B cell (primary cell): Measurements from ENCODE around the gene PARD3. TPM values are rescaled to one million over a fixed set of nuclear protein-coding genes. Genes with fewer than 3 reads are reported as not detected.

Experiments
- ATAC-seq: fragments of 200-7000 bp; cut with Tn5 transposase; one replicate; pipeline ENCODE4 v1.10.0; 2021; ENCODE audit warnings: low read depth, mild to moderate bottlenecking, moderate number of reproducible peaks, moderate library complexity
- CTCF ChIA-PET: fragments of 350-600 bp; sonication (Branson Sonifier 250); formaldehyde crosslinking; loops from one replicate; lab custom pipeline; 2021; ENCODE audit warnings: antibody characterized with exemption, inconsistent platforms; lab: Charles Lee
- POLR2A ChIA-PET: fragments of 350-600 bp; sonication (Branson Sonifier 250); formaldehyde crosslinking; loops from one replicate; lab custom pipeline; 2021; ENCODE audit warnings: antibody characterized with exemption; lab: Charles Lee
- DNase-seq: peaks from one replicate; pipeline ENCODE4 v3.0.0; 2013
- H2AFZ ChIP-seq: 2 replicates; pipeline ENCODE4 v1.6.1; 2012; ENCODE audit warnings: mild to moderate bottlenecking, low read depth, low read length; ENCODE audit not compliant: insufficient read depth, poor library complexity, severe bottlenecking
- H3K27ac ChIP-seq, 2 donors: 1 replicate in 1 of 2; 2 replicates in 1 of 2; pipeline ENCODE4 v1.5.1; 2012 to 2013; ENCODE audit warnings: low read length in 2 of 2, mild to moderate bottlenecking in 2 of 2, moderate library complexity in 1 of 2
- H3K27me3 ChIP-seq, 4 experiments: fragments of 200-600 bp in 1 of 4; sonication (generic) in 1 of 4; replicated peaks in 1 of 4; 1 replicate in 2 of 4; 2 replicates in 2 of 4; pipeline versions ENCODE4 v1.6.1 to v1.7.0; 2013 to 2016; ENCODE audit warnings: low read length in 3 of 4, mild to moderate bottlenecking in 2 of 4, mixed read lengths in 1 of 4, moderate library complexity in 1 of 4; ENCODE audit not compliant: insufficient read depth in 4 of 4, control insufficient read depth in 3 of 4; ENCODE audit errors: control extremely low read depth in 1 of 4
- H3K36me3 ChIP-seq, 2 experiments: replicated peaks in 1 of 2; 1 replicate in 1 of 2; 2 replicates in 1 of 2; pipeline versions ENCODE4 v1.6.1 to v1.7.1; 2013; ENCODE audit warnings: low read length in 1 of 2; ENCODE audit not compliant: insufficient read depth in 2 of 2, control insufficient read depth in 1 of 2; ENCODE audit errors: control extremely low read depth in 1 of 2, extremely low read depth in 1 of 2
- H3K4me1 ChIP-seq, 2 donors: fragments of 200-600 bp in 1 of 2; sonication (generic) in 1 of 2; 1 replicate in 1 of 2; 2 replicates in 1 of 2; pipeline versions ENCODE4 v1.5.1 to v1.6.1; 2013 to 2017; ENCODE audit warnings: low read length in 2 of 2; ENCODE audit not compliant: control insufficient read depth in 2 of 2, insufficient read depth in 2 of 2
- H3K4me2 ChIP-seq: replicated peaks from 2 replicates; pipeline ENCODE3; 2012; ENCODE audit warnings: mild to moderate bottlenecking, low read depth, low read length; ENCODE audit not compliant: poor library complexity, severe bottlenecking
- H3K4me3 ChIP-seq, 5 experiments: fragments of 200-600 bp in 1 of 5; sonication (generic) in 1 of 5; 1 replicate in 3 of 5; 2 replicates in 2 of 5; pipeline versions ENCODE4 v1.5.1 to v1.7.0; 2011 to 2016; ENCODE audit warnings: low read length in 4 of 5, mild to moderate bottlenecking in 4 of 5, low read depth in 2 of 5, control low read depth in 1 of 5, moderate library complexity in 1 of 5; ENCODE audit not compliant: insufficient read depth in 1 of 5; ENCODE audit errors: control extremely low read depth in 1 of 5, extremely low read depth in 1 of 5
- H3K79me2 ChIP-seq: fragments of 200-600 bp; sonication (generic); one replicate; pipeline ENCODE4 v1.6.0; 2016; ENCODE audit warnings: low read length; ENCODE audit not compliant: control insufficient read depth, insufficient read depth
- H3K9ac ChIP-seq: fragments of 200-600 bp; sonication (generic); 2 replicates; pipeline ENCODE4 v1.6.1; 2017; ENCODE audit warnings: mild to moderate bottlenecking, low read length, moderate library complexity
- H3K9me3 ChIP-seq, 3 donors: one replicate each; pipeline versions ENCODE4 v1.6.1 to v1.7.1; 2013; ENCODE audit warnings: low read length in 2 of 3; ENCODE audit not compliant: control insufficient read depth in 2 of 3, insufficient read depth in 1 of 3; ENCODE audit errors: control extremely low read depth in 1 of 3
- H4K20me1 ChIP-seq: 2 replicates; pipeline ENCODE4 v1.6.0; 2012; ENCODE audit warnings: mild to moderate bottlenecking, low read length; ENCODE audit not compliant: insufficient read depth, control insufficient read depth, poor library complexity, severe bottlenecking
- H3K27ac Mint-ChIP-seq: one replicate; pipeline ENCODE4 v1.8.0; 2021; ENCODE audit warnings: mixed read lengths
- H3K27me3 Mint-ChIP-seq: one replicate; pipeline ENCODE4 v1.8.0; 2021; ENCODE audit warnings: mixed read lengths
- H3K4me1 Mint-ChIP-seq: one replicate; pipeline ENCODE4 v1.8.0; 2021; ENCODE audit warnings: mixed read lengths
- H3K4me3 Mint-ChIP-seq: one replicate; pipeline ENCODE4 v1.8.0; 2021; ENCODE audit warnings: mixed read lengths
- H3K9me3 Mint-ChIP-seq: one replicate; pipeline ENCODE4 v1.8.0; 2022; ENCODE audit warnings: mixed read lengths; ENCODE audit not compliant: insufficient read depth
- CTCF ChIP-seq: fragments of 200-600 bp; IDR thresholded peaks from one replicate; pipeline ENCODE4 v1.8.0; 2022; ENCODE audit warnings: antibody characterized with exemption, mild to moderate bottlenecking
- EZH2 ChIP-seq: IDR thresholded peaks from 2 replicates; pipeline ENCODE4 v1.6.1; 2012; ENCODE audit warnings: borderline replicate concordance, low read depth, mild to moderate bottlenecking, moderate library complexity, low read length; ENCODE audit not compliant: insufficient read depth, poor library complexity, severe bottlenecking
- WGBS: methylation state at CpG from one replicate; pipeline ENCODE4 v1.1.5; 2013; ENCODE audit warnings: missing lambda C conversion rate; ENCODE audit not compliant: insufficient coverage; 5-methylcytosine and 5-hydroxymethylcytosine counted together
- intact Hi-C: fragments of 100-400 bp; cut with micrococcal nuclease; formaldehyde crosslinking; loops from one replicate; pipeline ENCODE4 v1.10.0; 2022
- polyA plus RNA-seq: library from polyadenylated mRNA; depleted of rRNA; stranded (reverse); fragments of >200 nt; gene quantifications from 2 replicates; pipeline ENCODE4 v1.2.3, GENCODE V29; 2012
- total RNA-seq, 2 donors: library from RNA; stranded (reverse); fragments of 120-200 nt in 1 of 2; gene quantifications; 1 replicate in 1 of 2; 2 replicates in 1 of 2; pipeline versions ENCODE4 v1.2.3 to v1.2.4, GENCODE V29; 2013 to 2022

The PARD3 gene
- total and polyA plus RNA-seq, 2 donors (not counting 1 experiment from before 2014, with no cell fraction given) = not detected

GRCh38 chr10:34599026-34599795 lies 215.9 kb downstream of the PARD3 start:
- Histone ChIP-seq H3K36me3 (no peaks in the 10 kb centered on the region), H3K9ac (no peak overlapping the region), H3K4me1 (no peaks in the 10 kb centered on the region), H3K4me3 (no peak overlapping the region), H2AFZ (no peak overlapping the region), H3K4me2 (no peak overlapping the region), H4K20me1 (no peaks in the 10 kb centered on the region), H3K9me3 (no peaks in the 10 kb centered on the region), H3K27me3 (no peaks in the 10 kb centered on the region), H3K27ac (no peak overlapping the region), H3K79me2 (no peaks in the 10 kb centered on the region)
- DNase-seq (no peak), ATAC-seq (no peak)
- CTCF ChIA-PET = no interaction called here
- H3K4me3 Mint-ChIP-seq = no peak overlapping the region
- WGBS = 90% methylated on average over 8 of the region's 12 CpGs
- intact Hi-C loops = no loop called here
- H3K27me3 Mint-ChIP-seq = peaks cover 4% of the 10 kb centered on the region
- POLR2A ChIA-PET = no interaction called here
- H3K27ac Mint-ChIP-seq = no peak overlapping the region
- no peaks in the 10 kb centered on the region for H3K4me1 Mint-ChIP-seq
- TF ChIP-seq EZH2 = no peak
- TF ChIP-seq CTCF = no peak
- no peaks in the 10 kb centered on the region for H3K9me3 Mint-ChIP-seq

GRCh38 chr10:34596351-34596750 lies 218.7 kb downstream of the PARD3 start:
- no peak for TF ChIP-seq EZH2
- no peak for TF ChIP-seq CTCF
- Histone ChIP-seq H3K27me3 (no peaks in the 10 kb centered on the region), H3K79me2 (no peaks in the 10 kb centered on the region), H3K4me1 (no peaks in the 10 kb centered on the region), H3K4me2 (no peak overlapping the region), H4K20me1 (no peaks in the 10 kb centered on the region), H3K27ac (no peak overlapping the region), H3K36me3 (no peaks in the 10 kb centered on the region), H3K9ac (no peak overlapping the region), H3K4me3 (no peak overlapping the region), H3K9me3 (no peaks in the 10 kb centered on the region), H2AFZ (no peak overlapping the region)
- POLR2A ChIA-PET = no interaction called here
- CTCF ChIA-PET = no interaction called here
- ATAC-seq = no peak
- intact Hi-C loops = no loop called here
- no peaks in the 10 kb centered on the region for H3K4me1 Mint-ChIP-seq
- no peaks in the 10 kb centered on the region for H3K9me3 Mint-ChIP-seq
- H3K27ac Mint-ChIP-seq = no peak overlapping the region
- peaks cover 4% of the 10 kb centered on the region for H3K27me3 Mint-ChIP-seq
- no peak overlapping the region for H3K4me3 Mint-ChIP-seq
- 100% methylated on average over 3 of the region's 7 CpGs for WGBS
- DNase-seq = no peak
